Spleen (tissue), 11 donors: Measurements from ENCODE around the gene SHANK1. TPM values are rescaled to one million over a fixed set of nuclear protein-coding genes. Genes with fewer than 3 reads are reported as not detected.

Source experiments
- DNase-seq: peaks from one replicate; pipeline ENCODE4 v3.0.0-alpha.2; 2020
- H3K27ac ChIP-seq, 8 donors: fragments of 200-600 bp; sonication (generic) in 7 of 8; 1 replicate in 4 of 8; 2 replicates in 4 of 8; pipeline versions ENCODE4 v1.5.0 to v1.8.0; 2016 to 2021; ENCODE audit warnings: inconsistent platforms in 4 of 8, mild to moderate bottlenecking in 4 of 8, moderate library complexity in 1 of 8
- H3K27me3 ChIP-seq, 7 donors: fragments of 200-600 bp; sonication (generic) in 6 of 7; replicated peaks in 1 of 7; 1 replicate in 4 of 7; 2 replicates in 3 of 7; pipeline versions ENCODE4 v1.5.0 to v1.8.0; 2016 to 2021; ENCODE audit warnings: inconsistent platforms in 3 of 7, mild to moderate bottlenecking in 1 of 7
- H3K36me3 ChIP-seq, 6 donors: fragments of 200-600 bp; sonication (generic) in 5 of 6; 1 replicate in 4 of 6; 2 replicates in 2 of 6; pipeline versions ENCODE4 v1.5.0 to v1.8.0; 2016 to 2021; ENCODE audit warnings: inconsistent platforms in 2 of 6
- H3K4me1 ChIP-seq, 6 donors: fragments of 200-600 bp; sonication (generic) in 5 of 6; 1 replicate in 3 of 6; 2 replicates in 3 of 6; pipeline versions ENCODE4 v1.5.0 to v1.8.0; 2016 to 2021; ENCODE audit warnings: inconsistent platforms in 3 of 6
- H3K4me3 ChIP-seq, 8 donors: fragments of 200-600 bp; sonication (generic) in 7 of 8; 1 replicate in 4 of 8; 2 replicates in 4 of 8; pipeline versions ENCODE4 v1.5.0 to v1.8.0; 2016 to 2021; ENCODE audit warnings: inconsistent platforms in 4 of 8, mild to moderate bottlenecking in 4 of 8, moderate library complexity in 2 of 8
- H3K9me3 ChIP-seq, 8 donors: fragments of 200-600 bp; sonication (generic) in 7 of 8; 1 replicate in 4 of 8; 2 replicates in 4 of 8; pipeline versions ENCODE4 v1.5.0 to v1.8.0; 2016 to 2021; ENCODE audit warnings: inconsistent platforms in 4 of 8
- POLR2A ChIP-seq, 3 donors: fragments of 450-650 bp; IDR thresholded peaks; one replicate each; pipeline ENCODE4 v1.5.1; 2017; ENCODE audit warnings: antibody characterized with exemption in 3 of 3, mild to moderate bottlenecking in 1 of 3
- POLR2AphosphoS5 ChIP-seq, 3 donors: sonication (generic); formaldehyde crosslinking; IDR thresholded peaks; one replicate each; pipeline ENCODE4 v1.5.1; 2017; ENCODE audit warnings: antibody characterized with exemption in 3 of 3
- WGBS, 5 donors: extraction: QIAGEN DNeasy Blood & Tissue Kit in 3 of 5; methylation state at CpG; one replicate each; pipeline versions ENCODE4 v1.1.5 to v1.1.7; 2013 to 2018; 5-methylcytosine and 5-hydroxymethylcytosine counted together
- intact Hi-C: fragments of 100-400 bp; cut with DNase I; formaldehyde crosslinking; loops from one replicate; pipeline ENCODE4 v1.15.0; 2023; ENCODE audit warnings: low total_unique reads
- polyA plus RNA-seq, 3 donors: library from polyadenylated mRNA; stranded (reverse); fragments of 200-250 nt; gene quantifications; one replicate each; pipeline ENCODE4 v1.2.1, GENCODE V29; 2013
- total RNA-seq, 7 donors: library from RNA; depleted of rRNA in 3 of 7; stranded (reverse); fragments of >200 nt in 3 of 7; fragmentation: NEBNext Ultra II Directional in 4 of 7; extraction: Animal tissue kit (Norgen Biotek cat#: 25700) in 4 of 7; gene quantifications; one replicate each; pipeline versions ENCODE4 v1.1.0 to v1.2.1, GENCODE V29; 2016 to 2021
- TF ChIP-seq, protein P1 (sequence below), 11 experiments: fragments of 200-600 bp in 7 of 11; fragments of 450-650 bp in 4 of 11; sonication (generic) in 4 of 11; IDR thresholded peaks in 8 of 11; conservative IDR thresholded peaks in 3 of 11; 1 replicate in 7 of 11; 2 replicates in 4 of 11; pipeline versions ENCODE4 v1.4.0 to v1.8.0; 2016 to 2021; ENCODE audit warnings: antibody characterized with exemption in 11 of 11, inconsistent platforms in 4 of 11, mild to moderate bottlenecking in 1 of 11
- donor health status: healthy with polysubstance abuse.
- donor health status: DM: no; HTN: no; CAD: no; lungs with moderate emphysema.
- donor health status: DM: no; HTN: no; CAD: no.
- donor health status: Bipolar disorder and iron deficiency.
- donor health status: healthy.
- donor health status: DM: no; HTN: no; CAD: no.
- donor health status: DM: yes; HTN: yes; CAD: no.

SHANK1 gene
- total and polyA plus RNA-seq, 10 donors, result 0.07 to 1.8 (median 0.35) TPM; not detected in 2

DNA sequence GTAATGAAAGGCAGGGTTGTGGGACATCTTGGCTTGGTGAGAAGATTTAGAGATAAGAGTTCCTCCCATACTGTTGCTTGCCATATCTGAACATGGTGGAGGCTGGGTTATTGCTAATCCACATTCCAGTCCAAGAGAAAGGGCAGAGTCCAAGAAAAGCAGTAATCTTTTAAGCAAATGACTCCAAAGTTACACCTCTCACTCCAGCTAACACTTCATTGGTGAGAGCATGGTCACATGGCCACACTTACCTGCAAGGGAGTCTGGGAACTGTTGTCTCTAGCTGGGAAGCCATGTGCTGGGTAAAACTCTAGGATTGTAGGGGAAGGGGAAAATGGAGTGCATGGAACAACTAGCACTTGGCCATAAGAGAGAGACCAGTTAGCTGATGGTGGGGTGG is 64.7 kb downstream of the SHANK1 start:
- Histone ChIP-seq H3K4me1 (peaks cover 0 to 19% (median 16%) of the 10 kb centered on the region in 6 donors), H3K27ac (no peak overlapping the region), H3K4me3 (no peak overlapping the region), H3K27me3 (peaks cover 0 to 90% (median 30%) of the 10 kb centered on the region in 7 donors), H3K9me3 (peaks cover 0 to 53% (median 9%) of the 10 kb centered on the region in 8 donors), H3K36me3 (no peaks in the 10 kb centered on the region)
- DNase-seq, result no peak
- intact Hi-C loops, result no loop called here
- no peak for TF ChIP-seq POLR2A (IDR thresholded peaks at IDR 0.05)
- TF ChIP-seq, protein P1, sequence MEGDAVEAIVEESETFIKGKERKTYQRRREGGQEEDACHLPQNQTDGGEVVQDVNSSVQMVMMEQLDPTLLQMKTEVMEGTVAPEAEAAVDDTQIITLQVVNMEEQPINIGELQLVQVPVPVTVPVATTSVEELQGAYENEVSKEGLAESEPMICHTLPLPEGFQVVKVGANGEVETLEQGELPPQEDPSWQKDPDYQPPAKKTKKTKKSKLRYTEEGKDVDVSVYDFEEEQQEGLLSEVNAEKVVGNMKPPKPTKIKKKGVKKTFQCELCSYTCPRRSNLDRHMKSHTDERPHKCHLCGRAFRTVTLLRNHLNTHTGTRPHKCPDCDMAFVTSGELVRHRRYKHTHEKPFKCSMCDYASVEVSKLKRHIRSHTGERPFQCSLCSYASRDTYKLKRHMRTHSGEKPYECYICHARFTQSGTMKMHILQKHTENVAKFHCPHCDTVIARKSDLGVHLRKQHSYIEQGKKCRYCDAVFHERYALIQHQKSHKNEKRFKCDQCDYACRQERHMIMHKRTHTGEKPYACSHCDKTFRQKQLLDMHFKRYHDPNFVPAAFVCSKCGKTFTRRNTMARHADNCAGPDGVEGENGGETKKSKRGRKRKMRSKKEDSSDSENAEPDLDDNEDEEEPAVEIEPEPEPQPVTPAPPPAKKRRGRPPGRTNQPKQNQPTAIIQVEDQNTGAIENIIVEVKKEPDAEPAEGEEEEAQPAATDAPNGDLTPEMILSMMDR (IDR thresholded peaks at IDR 0.05 in 8 of 11, conservative IDR thresholded peaks at IDR 0.05 in 3 of 11), result no peak
- no peak for TF ChIP-seq POLR2AphosphoS5 (IDR thresholded peaks at IDR 0.05)

DNA sequence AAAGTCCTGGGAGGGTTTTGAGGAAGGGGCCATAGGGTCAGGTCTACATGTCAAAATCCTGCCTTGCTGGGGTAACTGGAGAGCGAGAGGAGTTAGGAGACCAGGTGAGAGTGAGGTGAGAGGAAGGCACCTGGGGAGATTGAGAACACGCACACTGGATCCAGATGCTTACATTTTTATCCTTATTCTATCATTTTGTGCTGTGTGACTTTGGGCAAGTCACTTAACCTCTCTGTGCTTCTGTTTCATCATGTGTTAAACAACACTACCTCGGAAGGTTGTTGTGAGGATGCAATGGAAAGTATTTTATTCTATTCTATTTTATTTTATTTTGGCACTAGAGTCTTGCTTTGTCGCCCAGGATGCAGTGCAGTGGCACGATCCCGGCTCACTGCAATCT is 66.9 kb downstream of the SHANK1 start:
- 81 to 94% (median 93%) methylated on average over 6 of the region's 6 CpGs for WGBS, 5 donors
- Histone ChIP-seq H3K9me3 (peaks cover 0 to 44% (median 9%) of the 10 kb centered on the region in 8 donors), H3K36me3 (no peaks in the 10 kb centered on the region), H3K4me3 (no peak overlapping the region), H3K27ac (no peak overlapping the region), H3K27me3 (peaks cover 0 to 88% (median 12%) of the 10 kb centered on the region in 7 donors), H3K4me1 (peaks cover 0 to under 1% (median under 1%) of the 10 kb centered on the region in 6 donors)
- no peak for DNase-seq
- TF ChIP-seq POLR2A (IDR thresholded peaks at IDR 0.05), result no peak
- TF ChIP-seq, protein P1 (IDR thresholded peaks at IDR 0.05 in 8 of 11, conservative IDR thresholded peaks at IDR 0.05 in 3 of 11), result no peak
- no peak for TF ChIP-seq POLR2AphosphoS5 (IDR thresholded peaks at IDR 0.05)
- intact Hi-C loops, result no loop called here

DNA sequence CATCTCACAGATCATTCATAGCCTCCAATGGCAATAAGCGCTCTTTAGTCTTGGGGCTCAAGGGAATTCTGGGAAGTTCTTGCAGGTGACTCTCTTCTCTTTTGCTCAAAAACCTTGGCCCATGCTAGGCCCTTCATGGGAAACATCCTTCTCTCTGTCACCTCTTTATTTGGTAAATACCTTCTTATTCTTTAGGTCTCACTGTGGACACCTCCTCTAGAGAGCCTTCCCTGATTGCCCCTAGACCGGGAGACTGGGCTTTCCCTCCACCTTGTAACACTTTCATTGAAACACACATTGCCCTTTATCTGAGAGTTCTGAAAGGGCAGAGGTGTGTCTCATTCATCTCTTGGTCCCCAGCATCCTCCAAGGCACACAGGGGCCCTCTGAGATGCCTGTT is 68.4 kb downstream of the SHANK1 start:
- WGBS, 5 donors, result 78 to 85% (median 82%) methylated on average over 2 of the region's 2 CpGs

More for the DNA sequence above, 68.4 kb downstream of the SHANK1 start:
- Histone ChIP-seq H3K4me1 (no peaks in the 10 kb centered on the region), H3K9me3 (peaks cover 0 to 28% (median 8%) of the 10 kb centered on the region in 8 donors), H3K36me3 (no peaks in the 10 kb centered on the region), H3K27me3 (peaks cover 0 to 88% (median 18%) of the 10 kb centered on the region in 7 donors), H3K27ac (no peak overlapping the region), H3K4me3 (no peak overlapping the region)
- intact Hi-C loops, result no loop called here
- DNase-seq, result no peak
- TF ChIP-seq, protein P1 (IDR thresholded peaks at IDR 0.05 in 8 of 11, conservative IDR thresholded peaks at IDR 0.05 in 3 of 11), result no peak
- TF ChIP-seq POLR2AphosphoS5 (IDR thresholded peaks at IDR 0.05) (no peak), POLR2A (IDR thresholded peaks at IDR 0.05) (no peak)
